ENCODE measurements around the gene TINAGL1. TPM values are rescaled to one million over a fixed set of nuclear protein-coding genes. Genes with fewer than 3 reads are reported as not detected.

Gene TINAGL1
- total RNA-seq, 4 donors from 2014 or later = 139 to 354 (median 244) TPM

DNA sequence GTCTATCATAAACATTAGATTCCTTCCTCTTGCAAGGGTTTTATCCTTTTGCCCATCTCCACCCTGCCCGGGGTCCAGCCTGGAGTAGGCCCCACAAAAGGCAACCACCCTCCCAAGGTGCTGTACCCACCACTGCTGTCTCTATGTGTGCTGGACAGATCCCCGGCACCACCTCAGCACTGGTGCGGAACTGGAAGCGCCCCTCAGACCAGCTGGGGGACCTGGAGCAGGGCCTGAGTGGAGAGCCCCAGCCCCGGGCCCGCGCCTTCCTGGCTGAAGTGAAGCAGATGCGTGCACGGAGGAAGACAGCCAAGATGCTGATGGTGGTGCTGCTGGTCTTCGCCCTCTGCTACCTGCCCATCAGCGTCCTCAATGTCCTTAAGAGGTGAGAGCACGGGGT, 47.0 kb downstream of the TINAGL1 start:
- Histone ChIP-seq H3K4me1 (peaks cover 22 to 26% (median 25%) of the 10 kb centered on the region in 4 donors), H3K27me3 (peaks cover 0 to 14% (median under 1%) of the 10 kb centered on the region in 4 donors), H3K27ac (replicated peaks in 1 of 4) (no peak overlapping the region), H3K9me3 (no peaks in the 10 kb centered on the region), H3K36me3 (peaks cover 0 to 18% (median 9%) of the 10 kb centered on the region in 4 donors), H3K4me3 (no peak overlapping the region)
- no peak for TF ChIP-seq POLR2AphosphoS5 (IDR thresholded peaks at IDR 0.05)
- no peak for TF ChIP-seq POLR2A (IDR thresholded peaks at IDR 0.05; ENCODE audit: low read depth)
- TF ChIP-seq, protein P1, sequence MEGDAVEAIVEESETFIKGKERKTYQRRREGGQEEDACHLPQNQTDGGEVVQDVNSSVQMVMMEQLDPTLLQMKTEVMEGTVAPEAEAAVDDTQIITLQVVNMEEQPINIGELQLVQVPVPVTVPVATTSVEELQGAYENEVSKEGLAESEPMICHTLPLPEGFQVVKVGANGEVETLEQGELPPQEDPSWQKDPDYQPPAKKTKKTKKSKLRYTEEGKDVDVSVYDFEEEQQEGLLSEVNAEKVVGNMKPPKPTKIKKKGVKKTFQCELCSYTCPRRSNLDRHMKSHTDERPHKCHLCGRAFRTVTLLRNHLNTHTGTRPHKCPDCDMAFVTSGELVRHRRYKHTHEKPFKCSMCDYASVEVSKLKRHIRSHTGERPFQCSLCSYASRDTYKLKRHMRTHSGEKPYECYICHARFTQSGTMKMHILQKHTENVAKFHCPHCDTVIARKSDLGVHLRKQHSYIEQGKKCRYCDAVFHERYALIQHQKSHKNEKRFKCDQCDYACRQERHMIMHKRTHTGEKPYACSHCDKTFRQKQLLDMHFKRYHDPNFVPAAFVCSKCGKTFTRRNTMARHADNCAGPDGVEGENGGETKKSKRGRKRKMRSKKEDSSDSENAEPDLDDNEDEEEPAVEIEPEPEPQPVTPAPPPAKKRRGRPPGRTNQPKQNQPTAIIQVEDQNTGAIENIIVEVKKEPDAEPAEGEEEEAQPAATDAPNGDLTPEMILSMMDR (IDR thresholded peaks at IDR 0.05) = no peak
- no peak for TF ChIP-seq EP300 (IDR thresholded peaks at IDR 0.05)
- no peak for DNase-seq (ENCODE audit: extremely low spot score)
- WGBS = 90% methylated on average over 5 of the region's 12 CpGs
- intact Hi-C loops (cut with DNase I) = no loop called here

DNA sequence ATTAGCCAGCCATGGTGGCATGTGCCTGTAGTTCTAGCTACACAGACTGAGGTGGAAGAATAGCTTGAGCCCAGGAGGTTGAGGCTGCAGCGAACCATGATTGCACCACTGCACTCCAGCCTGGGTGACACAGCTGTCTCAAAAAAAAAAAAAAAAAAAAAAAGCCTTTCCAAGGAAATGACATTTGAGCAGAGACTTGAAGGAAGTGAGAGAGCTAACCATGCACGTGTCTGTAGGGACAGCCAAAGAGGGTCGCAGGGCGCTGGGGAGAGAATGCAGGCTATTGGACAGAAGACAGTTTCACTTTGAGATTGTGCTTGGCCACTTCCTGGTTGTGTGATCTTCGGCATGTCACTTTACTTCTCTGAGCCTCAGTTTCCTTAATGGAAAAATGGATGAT, 48.0 kb downstream of the TINAGL1 start:
- H3K27me3 ChIP-seq = peaks cover 0 to 5% (median 0%) of the 10 kb centered on the region in 4 donors
- peaks cover 7 to 28% (median 18%) of the 10 kb centered on the region in 4 donors for H3K36me3 ChIP-seq
- intact Hi-C loops (cut with DNase I) = no loop called here
- peaks cover 25 to 28% (median 27%) of the 10 kb centered on the region in 4 donors for H3K4me1 ChIP-seq
- WGBS = 73% methylated on average over 5 of the region's 5 CpGs
- H3K27ac ChIP-seq (replicated peaks in 1 of 4) = no peak overlapping the region
- no peaks in the 10 kb centered on the region for H3K9me3 ChIP-seq
- no peak for DNase-seq (ENCODE audit: extremely low spot score)
- H3K4me3 ChIP-seq = no peak overlapping the region
- TF ChIP-seq, protein P1 (IDR thresholded peaks at IDR 0.05) = no peak
- TF ChIP-seq EP300 (IDR thresholded peaks at IDR 0.05) (no peak), POLR2A (IDR thresholded peaks at IDR 0.05; ENCODE audit: low read depth) (no peak), POLR2AphosphoS5 (IDR thresholded peaks at IDR 0.05) (no peak)

DNA sequence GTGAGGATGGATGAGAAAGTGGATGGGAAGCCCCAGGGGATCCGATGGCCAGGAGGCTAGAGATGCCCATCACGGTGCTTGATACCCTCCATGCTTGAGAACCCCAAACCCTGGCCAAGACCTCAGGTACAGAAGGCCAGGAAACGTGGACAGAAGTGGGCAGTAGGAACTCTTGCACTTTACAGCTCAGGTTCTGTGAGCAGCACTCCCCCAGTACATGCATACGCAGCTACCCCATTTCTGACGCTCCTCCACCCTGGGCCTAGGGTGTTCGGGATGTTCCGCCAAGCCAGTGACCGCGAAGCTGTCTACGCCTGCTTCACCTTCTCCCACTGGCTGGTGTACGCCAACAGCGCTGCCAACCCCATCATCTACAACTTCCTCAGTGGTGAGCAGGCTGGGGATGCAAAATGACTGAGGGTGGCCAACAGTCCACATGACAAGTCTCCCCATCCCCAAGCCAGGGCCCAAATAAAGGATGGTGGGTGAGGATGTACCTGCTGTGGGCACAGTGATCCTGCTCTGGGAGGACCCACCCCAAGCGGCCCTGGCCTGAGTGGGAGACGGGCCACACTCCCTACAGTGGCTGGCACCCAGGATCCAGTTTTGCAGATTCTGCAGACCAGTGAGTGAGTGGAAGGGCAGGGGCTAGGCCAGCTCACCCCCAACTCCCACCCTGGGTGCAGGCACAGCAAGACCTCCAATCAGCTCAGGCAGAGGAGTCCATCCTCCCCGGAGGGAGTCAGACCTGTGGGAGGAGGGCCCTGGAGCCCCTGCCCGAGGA, 48.6 kb downstream of the TINAGL1 start:
- peaks cover 13 to 34% (median 24%) of the 10 kb centered on the region in 4 donors for H3K36me3 ChIP-seq
- no peaks in the 10 kb centered on the region for H3K9me3 ChIP-seq
- TF ChIP-seq POLR2AphosphoS5 (IDR thresholded peaks at IDR 0.05) (no peak), EP300 (IDR thresholded peaks at IDR 0.05) (no peak), POLR2A (IDR thresholded peaks at IDR 0.05; ENCODE audit: low read depth) (no peak)
- TF ChIP-seq, protein P1 (IDR thresholded peaks at IDR 0.05) = no peak
- WGBS = 95% methylated on average over 16 of the region's 16 CpGs
- peaks cover 25 to 33% (median 27%) of the 10 kb centered on the region in 4 donors for H3K4me1 ChIP-seq
- intact Hi-C loops (cut with DNase I) = no loop called here
- no peak overlapping the region for H3K4me3 ChIP-seq
- no peaks in the 10 kb centered on the region for H3K27me3 ChIP-seq
- no peak overlapping the region for H3K27ac ChIP-seq (replicated peaks in 1 of 4)
- DNase-seq (ENCODE audit: extremely low spot score) = no peak

DNA sequence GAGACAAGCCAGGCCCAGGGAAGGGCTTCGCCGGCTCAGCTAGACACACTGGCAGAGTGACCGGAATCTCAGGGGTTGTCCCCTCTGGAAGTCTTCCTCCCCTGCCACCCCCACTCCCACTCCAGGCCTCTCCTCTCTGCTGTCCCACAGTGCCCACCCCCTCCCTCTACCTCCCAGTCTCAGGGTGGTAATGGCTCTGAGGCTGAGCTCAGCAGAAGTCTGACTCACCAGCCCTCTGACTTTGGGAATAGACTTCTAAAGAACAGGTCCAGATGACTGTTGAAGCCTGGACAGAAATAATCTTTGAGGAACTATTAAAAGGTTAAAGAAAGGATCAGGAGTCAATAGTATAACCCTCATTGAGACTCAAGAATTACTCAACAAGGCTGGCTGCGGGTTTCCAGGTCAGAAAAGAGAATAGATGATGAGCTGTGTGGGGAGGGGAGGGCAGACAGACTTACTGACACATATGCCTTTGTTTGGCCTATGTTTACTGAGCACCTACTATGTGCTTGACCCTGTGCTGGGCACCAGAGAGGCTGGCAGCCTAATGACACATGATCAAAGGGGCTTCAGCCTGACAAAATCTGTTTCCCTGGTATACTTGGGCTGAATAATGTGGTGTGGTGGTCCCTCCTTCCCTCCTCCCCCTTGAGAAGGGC, 49.4 kb downstream of the TINAGL1 start:
- 86% methylated on average over 4 of the region's 4 CpGs for WGBS
- intact Hi-C loops (cut with DNase I) = no loop called here
- Histone ChIP-seq H3K36me3 (peaks cover 21 to 42% (median 32%) of the 10 kb centered on the region in 4 donors), H3K27ac (replicated peaks in 1 of 4) (no peak overlapping the region), H3K27me3 (no peaks in the 10 kb centered on the region), H3K9me3 (no peaks in the 10 kb centered on the region), H3K4me3 (no peak overlapping the region), H3K4me1 (peaks cover 25 to 33% (median 27%) of the 10 kb centered on the region in 4 donors)
- no peak for TF ChIP-seq EP300 (IDR thresholded peaks at IDR 0.05)
- TF ChIP-seq POLR2A (IDR thresholded peaks at IDR 0.05; ENCODE audit: low read depth) = no peak
- no peak for TF ChIP-seq POLR2AphosphoS5 (IDR thresholded peaks at IDR 0.05)
- TF ChIP-seq, protein P1 (IDR thresholded peaks at IDR 0.05) = no peak
- DNase-seq (ENCODE audit: extremely low spot score) = no peak

Data from esophagus muscularis mucosa (tissue), 4 donors.